ENCODE measurements around the gene ZNF615. TPM values are rescaled to one million over a fixed set of nuclear protein-coding genes. Genes with fewer than 3 reads are reported as not detected.
"Not testable (repeated sequence)": the region's sequence is repeated elsewhere in the genome, so short reads cannot be mapped to it uniquely, and the experiment has no call there.

ZNF615 gene
- total RNA-seq, 3 donors from 2014 or later, result 3.7 to 4.5 (median 4.2) TPM

- peaks cover 82% of the 10 kb centered on the region for H3K9me3 Mint-ChIP-seq
These were observed 47.3 kb downstream of the ZNF615 start for GRCh38 chr19:51960621-51961233.

GRCh38 chr19:51959791-51960190 lies 48.2 kb downstream of the ZNF615 start:
- H3K4me1 Mint-ChIP-seq (ENCODE audit: low read depth), result no peaks in the 10 kb centered on the region
- peaks cover 82% of the 10 kb centered on the region for H3K9me3 Mint-ChIP-seq
- no peak overlapping the region for H3K4me3 Mint-ChIP-seq
- peaks cover 33% of the 10 kb centered on the region for H3K36me3 Mint-ChIP-seq (ENCODE audit: insufficient read depth)
- ATAC-seq, result no peak
- DNase-seq, result no peak
- no peaks in the 10 kb centered on the region for H3K27me3 Mint-ChIP-seq (ENCODE audit: low read depth)

More at GRCh38 chr19:51960621-51961233, 47.3 kb downstream of the ZNF615 start:
- DNase-seq; H3K4me3 Mint-ChIP-seq; ATAC-seq; H3K4me1 Mint-ChIP-seq (ENCODE audit: low read depth); H3K27me3 Mint-ChIP-seq (ENCODE audit: low read depth): not testable (repeated sequence)
- H3K36me3 Mint-ChIP-seq (ENCODE audit: insufficient read depth), result peaks cover 39% of the 10 kb centered on the region

GRCh38 chr19:51957846-51958245 lies 50.2 kb downstream of the ZNF615 start:
- not testable (repeated sequence) for H3K27me3 Mint-ChIP-seq (ENCODE audit: low read depth); H3K4me1 Mint-ChIP-seq (ENCODE audit: low read depth); H3K4me3 Mint-ChIP-seq; ATAC-seq; DNase-seq
- Mint-ChIP-seq H3K9me3 (peaks cover 72% of the 10 kb centered on the region), H3K36me3 (ENCODE audit: insufficient read depth) (peaks cover 25% of the 10 kb centered on the region)

- H3K4me1 Mint-ChIP-seq (ENCODE audit: low read depth), result no peaks in the 10 kb centered on the region
- H3K36me3 Mint-ChIP-seq (ENCODE audit: insufficient read depth), result peaks cover 34% of the 10 kb centered on the region
- ATAC-seq (no peak), DNase-seq (no peak)
- H3K9me3 Mint-ChIP-seq, result peaks cover 58% of the 10 kb centered on the region
- no peak overlapping the region for H3K4me3 Mint-ChIP-seq
- H3K27me3 Mint-ChIP-seq (ENCODE audit: low read depth), result no peaks in the 10 kb centered on the region
These were observed 59.0 kb downstream of the ZNF615 start for GRCh38 chr19:51948975-51949374.

- Mint-ChIP-seq H3K27me3 (ENCODE audit: low read depth) (no peaks in the 10 kb centered on the region), H3K4me1 (ENCODE audit: low read depth) (no peaks in the 10 kb centered on the region), H3K4me3 (no peak overlapping the region), H3K36me3 (ENCODE audit: insufficient read depth) (peaks cover 53% of the 10 kb centered on the region), H3K9me3 (peaks cover 71% of the 10 kb centered on the region)
- ATAC-seq (no peak), DNase-seq (no peak)
These were observed 61.4 kb downstream of the ZNF615 start for GRCh38 chr19:51946602-51947001.

- DNase-seq, result no peak
- H3K4me1 Mint-ChIP-seq (ENCODE audit: low read depth), result no peaks in the 10 kb centered on the region
- H3K4me3 Mint-ChIP-seq, result no peak overlapping the region
- ATAC-seq, result no peak
- peaks cover 68% of the 10 kb centered on the region for H3K9me3 Mint-ChIP-seq
- H3K36me3 Mint-ChIP-seq (ENCODE audit: insufficient read depth), result peaks cover 63% of the 10 kb centered on the region
- H3K27me3 Mint-ChIP-seq (ENCODE audit: low read depth), result no peaks in the 10 kb centered on the region
These were observed 63.0 kb downstream of the ZNF615 start for GRCh38 chr19:51944798-51945552.

Other genes with a start within 250 kb of the ZNF615 start
- not detected for gene FPR2, start 247.0 kb downstream of the ZNF615 start, total RNA-seq
- gene FPR3, start 213.1 kb downstream of the ZNF615 start, total RNA-seq, result not detected
- gene ZNF577, start 120.3 kb downstream of the ZNF615 start, total RNA-seq, result 1 to 10 TPM; 2.8 to 4.8 (median 3.5) TPM
- 10 to 100 TPM in 2 of 3 donors, 1 to 10 TPM in 1; 9.0 to 10.9 (median 10.4) TPM for gene ZNF649, start 103.2 kb downstream of the ZNF615 start, total RNA-seq
- gene ZNF613, start 80.7 kb downstream of the ZNF615 start, total RNA-seq, result 1 to 10 TPM; 2.3 to 4.1 (median 2.7) TPM
- 1 to 10 TPM; 6.9 to 7.2 (median 7.1) TPM for gene ZNF350, start 21.4 kb downstream of the ZNF615 start, total RNA-seq
- 10 to 100 TPM; 10.5 to 12.3 (median 11.2) TPM for gene ZNF614, start 20.2 kb upstream of the ZNF615 start, total RNA-seq
- gene ZNF432, start 40.6 kb upstream of the ZNF615 start, total RNA-seq, result 1 to 10 TPM; 9.1 to 9.8 (median 9.4) TPM
- 1 to 10 TPM; 8.0 to 8.7 (median 8.4) TPM for gene ZNF841, start 87.6 kb upstream of the ZNF615 start, total RNA-seq
- gene ZNF616, start 131.7 kb upstream of the ZNF615 start, total RNA-seq, result 1 to 10 TPM; 7.1 to 8.7 (median 7.2) TPM
- 1 to 10 TPM; 2.0 to 4.3 (median 3.3) TPM for gene ZNF836, start 163.4 kb upstream of the ZNF615 start, total RNA-seq
- 100 to 1,000 TPM; 297 to 317 (median 310) TPM for gene PPP2R1A, start 181.8 kb upstream of the ZNF615 start, total RNA-seq

Data from activated T-cell treated with anti-CD3 and anti-CD28 coated beads, Interleukin-2, amount 50 U/mL, for 4 hours (primary cell).